ENCODE measurements around the gene RACK1. TPM values are rescaled to one million over a fixed set of nuclear protein-coding genes. Genes with fewer than 3 reads are reported as not detected.
"Not testable (repeated sequence)": the region's sequence is repeated elsewhere in the genome, so short reads cannot be mapped to it uniquely, and the experiment has no call there.

RACK1 gene
- total and polyA plus RNA-seq, 2 donors from 2014 or later: 1,240 to 1,699 TPM

- no peak for TF ChIP-seq CTCF (IDR thresholded peaks at IDR 0.05; ENCODE audit: borderline replicate concordance, extremely low read depth, insufficient read depth)
- Histone ChIP-seq H3K4me3 (ENCODE audit: low read length in 3 of 3) (peak overlapping the region; percentile 40 to 84 (median 59)), H3K36me3 (ENCODE audit: control insufficient read depth in 2 of 3, insufficient read depth in 3 of 3, low read length in 3 of 3) (no peaks in the 10 kb centered on the region), H3K27me3 (ENCODE audit: control insufficient read depth, insufficient read depth, low read length) (peaks cover 3% of the 10 kb centered on the region), H3K4me1 (ENCODE audit: control insufficient read depth in 2 of 3, insufficient read depth in 2 of 3, low read depth in 1 of 3, low read length in 3 of 3) (peaks cover 0 to 12% (median 9%) of the 10 kb centered on the region in 3 donors), H3K27ac (ENCODE audit: low read depth in 2 of 2, low read length in 2 of 2) (peak overlapping the region in 1 of 2 donors; percentile 65), H3K9me3 (ENCODE audit: control insufficient read depth in 2 of 3, insufficient read depth in 1 of 3, low read length in 3 of 3) (no peaks in the 10 kb centered on the region), H3K9ac (ENCODE audit: low read length in 3 of 3) (peak overlapping the region in 2 of 3 donors; percentile 55 to 69)
- intact Hi-C loops (cut with DNase I): no loop called here
- no peak for FAIRE-seq
- peak in 1 of 5 donors; percentile 55 for DNase-seq
Measured at GRCh38 chr5:181217803-181218062, 26.0 kb downstream of the RACK1 start.

GRCh38 chr5:181217111-181217802 lies 26.4 kb downstream of the RACK1 start:
- no peaks in the 10 kb centered on the region for H3K36me3 ChIP-seq (ENCODE audit: control insufficient read depth in 2 of 3, insufficient read depth in 3 of 3, low read length in 3 of 3)
- H3K4me3 ChIP-seq (ENCODE audit: low read length in 3 of 3): peak overlapping the region; percentile 40 to 84 (median 59)
- DNase-seq: peak in 4 of 5 donors; percentile 56 to 74 (median 61)
- no peak for TF ChIP-seq CTCF (IDR thresholded peaks at IDR 0.05; ENCODE audit: borderline replicate concordance, extremely low read depth, insufficient read depth)
- no peak for FAIRE-seq
- peak overlapping the region in 2 of 3 donors; percentile 55 to 69 for H3K9ac ChIP-seq (ENCODE audit: low read length in 3 of 3)
- H3K9me3 ChIP-seq (ENCODE audit: control insufficient read depth in 2 of 3, insufficient read depth in 1 of 3, low read length in 3 of 3): no peaks in the 10 kb centered on the region
- H3K27me3 ChIP-seq (ENCODE audit: control insufficient read depth, insufficient read depth, low read length): peaks cover 3% of the 10 kb centered on the region
- peaks cover 0 to 12% (median 9%) of the 10 kb centered on the region in 3 donors for H3K4me1 ChIP-seq (ENCODE audit: control insufficient read depth in 2 of 3, insufficient read depth in 2 of 3, low read depth in 1 of 3, low read length in 3 of 3)
- peak overlapping the region in 1 of 2 donors; percentile 65 for H3K27ac ChIP-seq (ENCODE audit: low read depth in 2 of 2, low read length in 2 of 2)
- intact Hi-C loops (cut with DNase I): no loop called here

GRCh38 chr5:181215997-181216989 lies 27.4 kb downstream of the RACK1 start:
- no peak for DNase-seq
- Histone ChIP-seq H3K9ac (ENCODE audit: low read length in 3 of 3) (no peak overlapping the region), H3K4me3 (ENCODE audit: low read length in 3 of 3) (peak overlapping the region; percentile 35 to 54 (median 36)), H3K4me1 (ENCODE audit: control insufficient read depth in 2 of 3, insufficient read depth in 2 of 3, low read depth in 1 of 3, low read length in 3 of 3) (peaks cover 0 to 9% (median 4%) of the 10 kb centered on the region in 3 donors), H3K27ac (ENCODE audit: low read depth in 2 of 2, low read length in 2 of 2) (no peak overlapping the region), H3K27me3 (ENCODE audit: control insufficient read depth, insufficient read depth, low read length) (peaks cover 3% of the 10 kb centered on the region), H3K9me3 (ENCODE audit: control insufficient read depth in 2 of 3, insufficient read depth in 1 of 3, low read length in 3 of 3) (no peaks in the 10 kb centered on the region), H3K36me3 (ENCODE audit: control insufficient read depth in 2 of 3, insufficient read depth in 3 of 3, low read length in 3 of 3) (no peaks in the 10 kb centered on the region)
- TF ChIP-seq CTCF (IDR thresholded peaks at IDR 0.05; ENCODE audit: borderline replicate concordance, extremely low read depth, insufficient read depth): no peak
- intact Hi-C loops (cut with DNase I): no loop called here
- FAIRE-seq: no peak

GRCh38 chr5:181214249-181214648 lies 29.5 kb downstream of the RACK1 start:
- H3K27me3 ChIP-seq (ENCODE audit: control insufficient read depth, insufficient read depth, low read length); H3K4me3 ChIP-seq (ENCODE audit: low read length in 3 of 3); H3K9me3 ChIP-seq (ENCODE audit: control insufficient read depth in 2 of 3, insufficient read depth in 1 of 3, low read length in 3 of 3); intact Hi-C loops (cut with DNase I); H3K9ac ChIP-seq (ENCODE audit: low read length in 3 of 3); FAIRE-seq; H3K36me3 ChIP-seq (ENCODE audit: control insufficient read depth in 2 of 3, insufficient read depth in 3 of 3, low read length in 3 of 3); H3K27ac ChIP-seq (ENCODE audit: low read depth in 2 of 2, low read length in 2 of 2); DNase-seq; H3K4me1 ChIP-seq (ENCODE audit: control insufficient read depth in 2 of 3, insufficient read depth in 2 of 3, low read depth in 1 of 3, low read length in 3 of 3): not testable (repeated sequence)
